H9 (cell line): ENCODE data around the gene CFAP57. TPM values are rescaled to one million over a fixed set of nuclear protein-coding genes. Genes with fewer than 3 reads are reported as not detected.

Experiments
- DNase-seq: peaks from one replicate; pipeline ENCODE4 v3.0.0-alpha.2; 2017
- H2AFZ ChIP-seq: one replicate; pipeline ENCODE4 v1.6.1; 2013; ENCODE audit warnings: mild to moderate bottlenecking, low read length, control low read depth, moderate library complexity
- H2AK5ac ChIP-seq: 2 replicates; pipeline ENCODE4 v1.6.1; 2013; ENCODE audit warnings: low read length, control low read depth, mixed read lengths; ENCODE audit not compliant: insufficient read length
- H2BK120ac ChIP-seq: one replicate; pipeline ENCODE4 v1.6.1; 2013; ENCODE audit warnings: low read depth, mild to moderate bottlenecking, low read length, control low read depth, inconsistent platforms; ENCODE audit not compliant: poor library complexity, severe bottlenecking
- H2BK12ac ChIP-seq: 2 replicates; pipeline ENCODE4 v1.6.1; 2013; ENCODE audit warnings: low read length, control low read depth, mixed read lengths, low read depth; ENCODE audit not compliant: insufficient read length
- H2BK15ac ChIP-seq: 2 replicates; pipeline ENCODE4 v1.6.1; 2013; ENCODE audit warnings: low read depth, low read length, control low read depth
- H2BK20ac ChIP-seq: one replicate; pipeline ENCODE4 v1.6.1; 2013; ENCODE audit warnings: low read depth, mild to moderate bottlenecking, low read length, control low read depth, inconsistent platforms; ENCODE audit not compliant: poor library complexity, severe bottlenecking
- H2BK5ac ChIP-seq: 2 replicates; pipeline ENCODE4 v1.6.1; 2013; ENCODE audit warnings: low read length, control low read depth, mixed read lengths; ENCODE audit not compliant: insufficient read length
- H3K14ac ChIP-seq: 2 replicates; pipeline ENCODE4 v1.6.1; 2013; ENCODE audit warnings: low read length, control low read depth; ENCODE audit not compliant: insufficient read depth
- H3K18ac ChIP-seq: 2 replicates; pipeline ENCODE4 v1.6.1; 2013; ENCODE audit warnings: low read depth, mild to moderate bottlenecking, mixed read lengths, low read length, control low read depth; ENCODE audit not compliant: insufficient read length
- H3K23ac ChIP-seq: 2 replicates; pipeline ENCODE4 v1.6.1; 2013; ENCODE audit warnings: low read length, control low read depth, mixed read lengths, low read depth; ENCODE audit not compliant: insufficient read length
- H3K23me2 ChIP-seq: 2 replicates; pipeline ENCODE4 v1.6.1; 2013; ENCODE audit warnings: low read depth, mild to moderate bottlenecking, mixed read lengths, low read length, control low read depth; ENCODE audit not compliant: insufficient read length, poor library complexity, severe bottlenecking
- H3K27ac ChIP-seq: 2 replicates; pipeline ENCODE4 v1.5.1; 2013; ENCODE audit warnings: low read length, control low read depth, mixed read lengths, low read depth; ENCODE audit not compliant: insufficient read length
- H3K27me3 ChIP-seq: 2 replicates; pipeline ENCODE4 v1.6.1; 2013; ENCODE audit warnings: low read length, control low read depth, inconsistent platforms; ENCODE audit not compliant: insufficient read depth
- H3K4ac ChIP-seq: 2 replicates; pipeline ENCODE4 v1.6.1; 2013; ENCODE audit warnings: low read depth, mild to moderate bottlenecking, control low read depth, inconsistent platforms, low read length, moderate library complexity
- H3K4me1 ChIP-seq: 2 replicates; pipeline ENCODE4 v1.6.1; 2013; ENCODE audit warnings: low read length, control low read depth, inconsistent platforms; ENCODE audit not compliant: insufficient read depth
- H3K4me2 ChIP-seq: 2 replicates; pipeline ENCODE4 v1.6.1; 2013; ENCODE audit warnings: low read length, control low read depth, mixed read lengths; ENCODE audit not compliant: insufficient read length, insufficient read depth
- H3K56ac ChIP-seq: 2 replicates; pipeline ENCODE4 v1.6.1; 2013; ENCODE audit warnings: low read depth, mild to moderate bottlenecking, mixed read lengths, low read length, control low read depth; ENCODE audit not compliant: insufficient read length
- H3K79me1 ChIP-seq: 2 replicates; pipeline ENCODE4 v1.6.1; 2013; ENCODE audit warnings: low read depth, mild to moderate bottlenecking, moderate library complexity, low read length, control low read depth, inconsistent platforms; ENCODE audit not compliant: insufficient read depth, poor library complexity, severe bottlenecking
- H3K79me2 ChIP-seq: 2 replicates; pipeline ENCODE4 v1.6.1; 2013; ENCODE audit warnings: low read length, control low read depth, inconsistent platforms; ENCODE audit not compliant: insufficient read depth
- H3K9ac ChIP-seq: 2 replicates; pipeline ENCODE4 v1.6.1; 2013; ENCODE audit warnings: low read length, control low read depth, mixed read lengths; ENCODE audit not compliant: insufficient read length; ENCODE audit errors: extremely low read depth
- H3K9me3 ChIP-seq: one replicate; pipeline ENCODE4 v1.6.1; 2013; ENCODE audit warnings: low read depth, low read length, inconsistent platforms; ENCODE audit not compliant: control insufficient read depth
- H3T11ph ChIP-seq: one replicate; pipeline ENCODE4 v1.6.1; 2013; ENCODE audit warnings: mild to moderate bottlenecking, low read length, control low read depth, inconsistent platforms
- H4K20me1 ChIP-seq: one replicate; pipeline ENCODE4 v1.6.1; 2013; ENCODE audit not compliant: control insufficient read depth, insufficient read length, insufficient read depth
- H4K5ac ChIP-seq: 2 replicates; pipeline ENCODE4 v1.6.1; 2013; ENCODE audit warnings: low read depth, mild to moderate bottlenecking, mixed read lengths, low read length, control low read depth; ENCODE audit not compliant: insufficient read length
- H4K8ac ChIP-seq: replicated peaks from 2 replicates; pipeline ENCODE4 v1.6.1; 2013; ENCODE audit warnings: low read length, control low read depth, mixed read lengths, low read depth; ENCODE audit not compliant: insufficient read length
- H4K91ac ChIP-seq: 2 replicates; pipeline ENCODE4 v1.6.1; 2013; ENCODE audit warnings: low read depth, mild to moderate bottlenecking, moderate library complexity, mixed read lengths, low read length, control low read depth; ENCODE audit not compliant: insufficient read length
- H3K27ac Mint-ChIP-seq, 3 experiments: 2 replicates in 2 of 3; 3 replicates in 1 of 3; pipeline ENCODE4 v1.8.0; 2020 to 2021; ENCODE audit warnings: mixed read lengths in 3 of 3, mild to moderate bottlenecking in 1 of 3, moderate library complexity in 1 of 3
- H3K27me3 Mint-ChIP-seq: 2 replicates; pipeline ENCODE4 v1.8.0; 2021; ENCODE audit warnings: low read depth, mild to moderate bottlenecking, moderate library complexity, mixed read lengths
- H3K36me3 Mint-ChIP-seq, 3 experiments: 2 replicates in 2 of 3; 3 replicates in 1 of 3; pipeline ENCODE4 v1.8.0; 2020 to 2021; ENCODE audit warnings: low read depth in 3 of 3, mixed read lengths in 3 of 3; ENCODE audit not compliant: insufficient read depth in 1 of 3
- H3K4me1 Mint-ChIP-seq, 2 experiments: 2 replicates each; pipeline ENCODE4 v1.8.0; 2020; ENCODE audit warnings: mixed read lengths in 2 of 2
- H3K4me3 Mint-ChIP-seq, 2 experiments: 2 replicates in 1 of 2; 3 replicates in 1 of 2; pipeline ENCODE4 v1.8.0; 2020 to 2021; ENCODE audit warnings: mild to moderate bottlenecking in 2 of 2, mixed read lengths in 2 of 2, moderate library complexity in 1 of 2
- H3K9me3 Mint-ChIP-seq, 2 experiments: 2 replicates in 1 of 2; 3 replicates in 1 of 2; pipeline ENCODE4 v1.8.0; 2020; ENCODE audit warnings: mild to moderate bottlenecking in 2 of 2, mixed read lengths in 2 of 2, moderate library complexity in 1 of 2
- WGBS: extraction: QIAGEN DNeasy Blood & Tissue Kit; methylation state at CpG from one replicate; pipeline ENCODE4 v1.1.7; 2013; ENCODE audit warnings: missing lambda C conversion rate, low lambda C conversion rate, mixed read lengths; ENCODE audit not compliant: insufficient read length; ENCODE audit errors: extremely low coverage; 5-methylcytosine and 5-hydroxymethylcytosine counted together
- total RNA-seq: library from RNA; stranded (reverse); gene quantifications from 2 replicates; pipeline ENCODE4 v1.2.1, GENCODE V29; 2021
- TF ChIP-seq, protein P1 (sequence below): fragments of 200-600 bp; sonication (generic); conservative IDR thresholded peaks from 3 replicates; pipeline ENCODE4 v1.8.0; 2021; ENCODE audit warnings: antibody characterized with exemption, mild to moderate bottlenecking

Gene CFAP57
- total RNA-seq, 1 experiment from 2014 or later: 0.33 TPM

DNA sequence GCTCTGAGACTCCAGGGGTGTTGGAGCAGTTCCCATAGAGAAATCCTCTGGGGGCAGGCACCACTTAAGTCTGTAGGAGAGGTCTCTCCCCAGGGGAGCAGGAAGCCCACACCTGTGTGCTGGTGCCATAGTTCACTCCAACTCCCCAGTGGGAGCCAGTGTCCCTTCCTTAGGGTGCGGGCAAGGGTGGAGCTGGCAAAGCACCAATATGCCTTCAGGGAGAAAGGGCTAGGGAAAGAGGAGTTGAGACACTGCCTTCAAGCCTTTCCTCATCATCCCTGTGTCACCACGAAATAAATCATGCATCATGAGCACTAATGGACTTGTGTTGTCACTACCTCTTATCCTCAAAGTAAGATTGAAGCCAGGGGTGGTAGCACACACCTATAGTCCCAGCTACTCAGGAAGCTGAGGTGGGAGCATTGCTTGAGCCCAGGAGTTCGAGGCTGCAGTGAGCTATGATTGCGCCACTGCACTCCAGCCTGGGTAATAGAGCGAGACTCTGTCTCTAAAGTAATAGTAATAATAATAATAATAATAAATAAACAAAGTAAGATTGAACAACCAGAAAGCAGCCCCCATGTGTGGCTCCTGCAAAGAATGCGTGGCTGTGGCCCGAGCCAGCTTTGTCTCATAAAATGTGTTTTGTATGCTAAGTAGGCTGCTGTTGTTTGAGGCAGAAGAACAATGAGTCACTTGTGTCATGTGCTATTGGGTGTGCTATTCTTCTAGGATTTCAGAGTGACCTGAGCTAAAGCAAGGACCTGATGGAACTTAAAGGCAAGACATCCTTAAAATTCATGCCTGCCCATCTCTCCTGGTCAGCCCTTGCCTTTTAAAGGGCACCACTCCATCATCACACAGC lies 122.0 kb downstream of the CFAP57 start:
- Histone ChIP-seq H2AFZ (no peak overlapping the region), H3K4ac (no peak overlapping the region), H2BK5ac (no peak overlapping the region), H3K79me1 (no peaks in the 10 kb centered on the region), H3K9ac (no peak overlapping the region), H3K27ac (no peak overlapping the region), H4K20me1 (no peaks in the 10 kb centered on the region), H3K27me3 (no peaks in the 10 kb centered on the region), H2AK5ac (no peak overlapping the region), H3K23ac (no peak overlapping the region), H4K8ac (no peak overlapping the region), H4K91ac (no peak overlapping the region), H3K23me2 (no peaks in the 10 kb centered on the region), H2BK15ac (no peak overlapping the region), H3K56ac (no peak overlapping the region), H3K18ac (no peak overlapping the region), H4K5ac (no peak overlapping the region), H2BK20ac (no peak overlapping the region), H2BK120ac (no peak overlapping the region), H2BK12ac (no peak overlapping the region), H3K9me3 (no peaks in the 10 kb centered on the region), H3K14ac (no peak overlapping the region), H3K79me2 (no peaks in the 10 kb centered on the region), H3K4me2 (no peak overlapping the region), H3K4me1 (peaks cover 9% of the 10 kb centered on the region), H3T11ph (no peak overlapping the region)
- no peak overlapping the region for H3K4me3 Mint-ChIP-seq
- peaks cover 28 to 36% of the 10 kb centered on the region in 2 experiments for H3K4me1 Mint-ChIP-seq
- TF ChIP-seq, protein P1, sequence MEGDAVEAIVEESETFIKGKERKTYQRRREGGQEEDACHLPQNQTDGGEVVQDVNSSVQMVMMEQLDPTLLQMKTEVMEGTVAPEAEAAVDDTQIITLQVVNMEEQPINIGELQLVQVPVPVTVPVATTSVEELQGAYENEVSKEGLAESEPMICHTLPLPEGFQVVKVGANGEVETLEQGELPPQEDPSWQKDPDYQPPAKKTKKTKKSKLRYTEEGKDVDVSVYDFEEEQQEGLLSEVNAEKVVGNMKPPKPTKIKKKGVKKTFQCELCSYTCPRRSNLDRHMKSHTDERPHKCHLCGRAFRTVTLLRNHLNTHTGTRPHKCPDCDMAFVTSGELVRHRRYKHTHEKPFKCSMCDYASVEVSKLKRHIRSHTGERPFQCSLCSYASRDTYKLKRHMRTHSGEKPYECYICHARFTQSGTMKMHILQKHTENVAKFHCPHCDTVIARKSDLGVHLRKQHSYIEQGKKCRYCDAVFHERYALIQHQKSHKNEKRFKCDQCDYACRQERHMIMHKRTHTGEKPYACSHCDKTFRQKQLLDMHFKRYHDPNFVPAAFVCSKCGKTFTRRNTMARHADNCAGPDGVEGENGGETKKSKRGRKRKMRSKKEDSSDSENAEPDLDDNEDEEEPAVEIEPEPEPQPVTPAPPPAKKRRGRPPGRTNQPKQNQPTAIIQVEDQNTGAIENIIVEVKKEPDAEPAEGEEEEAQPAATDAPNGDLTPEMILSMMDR: no peak
- H3K27ac Mint-ChIP-seq: no peak overlapping the region; a peak in 1 of 7 replicates
- H3K36me3 Mint-ChIP-seq: no peaks in the 10 kb centered on the region
- no CpG with 5 or more reads among the region's 7 CpGs for WGBS
- no peak for DNase-seq
- no peaks in the 10 kb centered on the region for H3K9me3 Mint-ChIP-seq
- H3K27me3 Mint-ChIP-seq: no peaks in the 10 kb centered on the region; the same call in 1 of the 2 replicates
